KMS-11 (cell line): ENCODE results near the gene CNIH3.

Experiments
- H2AFZ ChIP-seq: fragments of 200-600 bp; sonication (generic); 2 replicates; pipeline ENCODE4 v1.6.1; 2016; ENCODE audit warnings: antibody characterized with exemption, mixed run types, low read depth
- H3K27ac ChIP-seq: fragments of 200-600 bp; sonication (generic); 2 replicates; pipeline ENCODE4 v1.6.1; 2016; ENCODE audit warnings: mild to moderate bottlenecking, mixed run types
- H3K27me3 ChIP-seq: fragments of 200-600 bp; sonication (generic); 2 replicates; pipeline ENCODE4 v1.6.1; 2017; ENCODE audit warnings: mild to moderate bottlenecking, low read depth, mixed run types, moderate library complexity; ENCODE audit not compliant: insufficient read depth
- H3K36me3 ChIP-seq: fragments of 200-600 bp; sonication (generic); 2 replicates; pipeline ENCODE4 v1.6.1; 2017; ENCODE audit warnings: mild to moderate bottlenecking, mixed run types; ENCODE audit not compliant: insufficient read depth
- H3K4me1 ChIP-seq: fragments of 200-600 bp; sonication (generic); 2 replicates; pipeline ENCODE4 v1.6.1; 2016; ENCODE audit warnings: mild to moderate bottlenecking, low read depth, mixed run types; ENCODE audit not compliant: poor library complexity, severe bottlenecking
- H3K4me2 ChIP-seq: fragments of 200-600 bp; sonication (generic); 2 replicates; pipeline ENCODE4 v1.7.0; 2016; ENCODE audit warnings: mild to moderate bottlenecking, mixed run types
- H3K4me3 ChIP-seq: fragments of 200-600 bp; sonication (generic); IDR thresholded peaks from 2 replicates; pipeline ENCODE4 v1.6.1; 2017; ENCODE audit warnings: low read depth, low read length, mixed read lengths; ENCODE audit not compliant: insufficient read depth
- H3K79me2 ChIP-seq: fragments of 200-600 bp; sonication (generic); 2 replicates; pipeline ENCODE4 v1.6.1; 2016; ENCODE audit warnings: low read depth, mixed run types; ENCODE audit not compliant: insufficient read depth
- H3K9ac ChIP-seq: fragments of 200-600 bp; sonication (generic); 2 replicates; pipeline ENCODE4 v1.6.1; 2016; ENCODE audit warnings: mild to moderate bottlenecking, mixed run types
- H4K20me1 ChIP-seq: fragments of 200-600 bp; sonication (generic); 2 replicates; pipeline ENCODE4 v1.6.1; 2016; ENCODE audit warnings: mild to moderate bottlenecking, mixed run types; ENCODE audit not compliant: insufficient read depth
- TF ChIP-seq, protein P1 (sequence below): fragments of 200-600 bp; sonication (generic); conservative IDR thresholded peaks from 2 replicates; pipeline ENCODE4 v1.6.1; 2017; ENCODE audit warnings: low read depth, mild to moderate bottlenecking, antibody characterized with exemption, low read length, moderate library complexity, mixed read lengths

The CNIH3 gene

DNA sequence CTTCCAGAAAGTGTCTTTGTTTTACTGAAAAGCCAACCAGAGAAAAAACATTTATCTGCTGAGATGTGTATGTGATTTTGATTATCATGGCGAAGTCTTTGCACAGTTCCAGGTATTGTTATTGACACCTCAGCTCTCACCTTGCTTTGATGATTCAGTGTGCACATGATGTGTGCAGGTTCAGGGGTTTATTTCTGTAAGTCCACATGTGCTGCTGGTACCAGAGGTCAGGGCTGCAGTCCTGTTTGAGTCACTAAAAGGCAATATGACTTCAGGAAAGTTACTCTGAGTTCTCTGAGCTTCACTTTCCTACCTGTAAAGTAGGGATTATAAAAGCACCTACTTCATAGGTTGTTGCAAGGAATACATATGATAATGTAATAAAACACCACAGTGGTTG is 97.1 kb downstream of the CNIH3 start:
- Histone ChIP-seq H3K79me2 (no peaks in the 10 kb centered on the region), H2AFZ (no peak overlapping the region), H3K9ac (no peak overlapping the region), H3K4me2 (no peak overlapping the region), H3K36me3 (no peaks in the 10 kb centered on the region; the same call in 1 of the 2 replicates), H3K4me3 (no peak overlapping the region), H3K27me3 (no peaks in the 10 kb centered on the region), H4K20me1 (no peaks in the 10 kb centered on the region), H3K27ac (no peak overlapping the region), H3K4me1 (no peaks in the 10 kb centered on the region)
- TF ChIP-seq, protein P1, sequence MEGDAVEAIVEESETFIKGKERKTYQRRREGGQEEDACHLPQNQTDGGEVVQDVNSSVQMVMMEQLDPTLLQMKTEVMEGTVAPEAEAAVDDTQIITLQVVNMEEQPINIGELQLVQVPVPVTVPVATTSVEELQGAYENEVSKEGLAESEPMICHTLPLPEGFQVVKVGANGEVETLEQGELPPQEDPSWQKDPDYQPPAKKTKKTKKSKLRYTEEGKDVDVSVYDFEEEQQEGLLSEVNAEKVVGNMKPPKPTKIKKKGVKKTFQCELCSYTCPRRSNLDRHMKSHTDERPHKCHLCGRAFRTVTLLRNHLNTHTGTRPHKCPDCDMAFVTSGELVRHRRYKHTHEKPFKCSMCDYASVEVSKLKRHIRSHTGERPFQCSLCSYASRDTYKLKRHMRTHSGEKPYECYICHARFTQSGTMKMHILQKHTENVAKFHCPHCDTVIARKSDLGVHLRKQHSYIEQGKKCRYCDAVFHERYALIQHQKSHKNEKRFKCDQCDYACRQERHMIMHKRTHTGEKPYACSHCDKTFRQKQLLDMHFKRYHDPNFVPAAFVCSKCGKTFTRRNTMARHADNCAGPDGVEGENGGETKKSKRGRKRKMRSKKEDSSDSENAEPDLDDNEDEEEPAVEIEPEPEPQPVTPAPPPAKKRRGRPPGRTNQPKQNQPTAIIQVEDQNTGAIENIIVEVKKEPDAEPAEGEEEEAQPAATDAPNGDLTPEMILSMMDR = no peak

DNA sequence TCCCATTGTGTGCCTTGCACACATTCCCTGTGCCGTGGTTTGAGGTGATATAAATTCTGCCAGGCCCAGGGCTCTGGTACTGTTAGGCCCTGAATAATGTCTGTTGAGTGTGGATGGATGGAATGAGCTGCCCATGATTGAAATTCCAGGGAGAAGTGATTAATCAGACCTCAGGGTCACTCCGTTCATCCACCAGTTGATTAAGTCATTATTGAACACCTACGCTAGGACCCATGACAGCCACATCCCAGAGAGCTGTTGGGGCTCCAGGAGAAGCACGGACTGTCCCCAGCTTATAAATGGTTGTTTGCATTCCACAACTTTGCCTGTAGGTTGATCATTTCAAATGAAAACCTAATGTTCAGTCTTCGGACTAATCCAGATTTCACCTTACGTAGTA is 98.4 kb downstream of the CNIH3 start:
- Histone ChIP-seq H3K36me3 (no peaks in the 10 kb centered on the region; the same call in 1 of the 2 replicates), H3K4me2 (no peak overlapping the region), H3K27ac (no peak overlapping the region), H3K79me2 (no peaks in the 10 kb centered on the region), H3K27me3 (no peaks in the 10 kb centered on the region), H3K4me3 (no peak overlapping the region), H2AFZ (no peak overlapping the region), H3K9ac (no peak overlapping the region), H3K4me1 (no peaks in the 10 kb centered on the region), H4K20me1 (no peaks in the 10 kb centered on the region)
- TF ChIP-seq, protein P1 = no peak

DNA sequence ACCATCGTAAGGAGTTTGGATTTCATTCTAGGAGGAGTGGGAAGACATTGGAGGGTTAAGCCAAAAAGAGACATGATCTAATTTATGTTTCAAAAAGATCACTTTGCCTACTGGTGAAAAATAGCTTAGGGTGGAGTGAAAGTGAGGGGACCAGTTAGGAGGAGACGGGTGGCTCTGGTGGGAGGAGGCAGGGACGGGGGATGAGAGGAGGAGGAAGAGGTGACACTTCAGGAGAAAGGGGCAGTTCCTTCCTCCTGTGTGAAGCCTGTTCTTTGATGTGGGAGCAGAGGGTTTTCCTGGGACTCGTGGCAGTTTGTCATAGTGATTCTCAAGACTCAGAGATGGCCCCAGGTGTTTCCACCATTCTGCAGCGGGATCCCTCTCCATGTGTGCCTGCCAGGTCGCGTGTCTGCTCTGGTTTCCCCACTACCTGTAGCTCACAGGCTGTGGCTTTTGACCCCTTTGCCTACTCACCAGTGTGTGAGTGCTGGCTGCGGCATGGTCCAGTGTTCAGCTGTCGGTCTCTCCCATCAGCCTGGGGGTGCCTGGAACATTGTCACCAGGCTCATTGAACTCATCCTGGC is 102.4 kb downstream of the CNIH3 start:
- Histone ChIP-seq H3K27ac (no peak overlapping the region), H3K9ac (no peak overlapping the region), H3K79me2 (no peaks in the 10 kb centered on the region), H3K4me2 (no peak overlapping the region), H4K20me1 (no peaks in the 10 kb centered on the region), H3K36me3 (no peaks in the 10 kb centered on the region; the same call in 1 of the 2 replicates), H2AFZ (no peak overlapping the region), H3K4me1 (no peaks in the 10 kb centered on the region), H3K4me3 (no peak overlapping the region), H3K27me3 (no peaks in the 10 kb centered on the region)
- TF ChIP-seq, protein P1 = no peak

DNA sequence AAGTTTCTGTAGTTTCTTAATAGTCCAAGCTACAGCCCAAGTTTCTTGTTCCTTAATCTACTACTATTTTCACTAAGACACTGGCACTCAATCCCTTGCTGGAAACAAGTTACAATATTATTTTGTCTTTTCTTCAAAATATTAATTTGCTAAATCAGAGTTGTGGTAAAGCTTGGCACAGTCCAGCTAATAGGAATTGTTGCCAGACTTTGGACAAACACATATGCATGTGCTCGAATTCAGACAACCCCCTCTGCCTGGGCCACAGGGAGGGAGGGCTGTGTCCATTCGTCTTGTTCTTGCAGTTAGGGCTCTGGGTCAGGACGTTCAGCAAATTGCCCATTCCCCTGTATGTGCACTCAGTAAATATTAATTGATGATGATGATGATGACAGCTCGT is 103.6 kb downstream of the CNIH3 start:
- Histone ChIP-seq H3K27ac (no peak overlapping the region), H3K4me2 (no peak overlapping the region)
- TF ChIP-seq, protein P1 = no peak

More for the DNA sequence above, 103.6 kb downstream of the CNIH3 start:
- Histone ChIP-seq H4K20me1 (no peaks in the 10 kb centered on the region), H2AFZ (no peak overlapping the region), H3K4me3 (no peak overlapping the region), H3K27me3 (no peaks in the 10 kb centered on the region), H3K79me2 (no peaks in the 10 kb centered on the region), H3K9ac (no peak overlapping the region), H3K36me3 (no peaks in the 10 kb centered on the region; the same call in 1 of the 2 replicates), H3K4me1 (no peaks in the 10 kb centered on the region)
